Ishikawa (cell line): ENCODE data around the gene CD47.

Source experiments
- CEBPB ChIP-seq: IDR thresholded peaks from 2 replicates; pipeline ENCODE4 v1.6.1; 2012
- CREB1 ChIP-seq: IDR thresholded peaks from 2 replicates; pipeline ENCODE4 v1.6.1; 2012; ENCODE audit warnings: low read depth
- EGR1 ChIP-seq: IDR thresholded peaks from 2 replicates; pipeline ENCODE4 v1.6.1; 2012
- EP300 ChIP-seq: IDR thresholded peaks from 2 replicates; pipeline ENCODE4 v1.6.1; 2012; ENCODE audit warnings: borderline replicate concordance
- FOXM1 ChIP-seq: IDR thresholded peaks from 2 replicates; pipeline ENCODE4 v1.6.1; 2012; ENCODE audit warnings: low read depth, borderline replicate concordance
- MAX ChIP-seq: IDR thresholded peaks from 2 replicates; pipeline ENCODE4 v1.6.1; 2012
- NFIC ChIP-seq: IDR thresholded peaks from 2 replicates; pipeline ENCODE4 v1.6.1; 2012
- RAD21 ChIP-seq: IDR thresholded peaks from 2 replicates; pipeline ENCODE4 v1.6.1; 2012; ENCODE audit warnings: low read depth
- REST ChIP-seq: IDR thresholded peaks from 2 replicates; pipeline ENCODE4 v1.6.1; 2012; ENCODE audit warnings: low read depth, mild to moderate bottlenecking
- TAF1 ChIP-seq: IDR thresholded peaks from 2 replicates; pipeline ENCODE4 v1.6.1; 2012; ENCODE audit warnings: low read depth, mild to moderate bottlenecking
- TCF12 ChIP-seq: IDR thresholded peaks from 2 replicates; pipeline ENCODE4 v1.6.1; 2012; ENCODE audit warnings: low read depth
- TEAD4 ChIP-seq: IDR thresholded peaks from 2 replicates; pipeline ENCODE4 v1.6.1; 2012
- YY1 ChIP-seq: IDR thresholded peaks from 2 replicates; pipeline ENCODE4 v1.6.1; 2012; ENCODE audit warnings: low read depth
- ZBTB7A ChIP-seq: IDR thresholded peaks from 2 replicates; pipeline ENCODE4 v1.6.1; 2012; ENCODE audit warnings: low read depth
- TF ChIP-seq, protein P1 (sequence below): IDR thresholded peaks from 2 replicates; pipeline ENCODE4 v1.6.1; 2012

CD47 gene

DNA sequence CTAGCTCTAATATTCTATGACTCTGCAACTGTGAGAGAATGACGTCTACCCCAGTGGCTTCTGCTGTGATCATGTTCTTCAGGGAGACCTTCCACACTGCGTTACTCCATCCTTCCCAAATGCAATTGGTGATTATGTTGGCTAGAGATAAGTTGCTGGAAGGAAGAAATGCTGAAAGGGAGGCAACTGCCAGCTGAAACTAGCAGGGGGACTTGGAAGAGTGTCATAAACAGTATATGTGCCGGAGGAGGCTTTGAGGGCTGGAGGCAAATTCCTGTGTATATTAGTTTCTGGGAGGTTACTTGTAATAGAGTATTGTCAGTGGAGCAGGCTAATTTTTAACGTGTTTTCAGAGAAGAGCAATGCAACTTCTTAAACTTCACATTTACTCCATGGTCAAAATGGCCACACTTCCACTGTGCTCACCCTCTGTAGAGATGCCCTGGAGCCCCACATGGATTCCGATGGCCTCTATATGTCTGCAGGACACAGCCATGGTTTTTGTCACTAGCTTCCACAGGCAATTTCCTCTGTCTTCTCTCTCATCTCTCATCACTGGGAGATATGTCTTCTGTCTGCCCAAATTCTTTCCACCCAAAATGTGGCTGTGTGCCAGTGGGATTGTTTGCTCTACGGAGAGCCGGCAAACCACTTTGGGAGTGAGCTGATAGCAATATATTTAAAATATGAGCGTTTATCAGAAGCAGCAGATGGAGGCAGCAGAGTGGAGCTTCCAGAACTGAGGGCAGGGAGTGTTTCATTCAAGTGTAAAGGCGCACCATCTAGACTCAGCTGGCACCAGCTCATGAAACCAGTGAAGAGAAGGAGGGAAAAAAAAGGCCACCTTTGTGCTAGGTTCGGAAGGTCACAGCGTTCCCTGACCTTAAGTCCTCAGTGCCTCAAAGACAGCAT lies 13.3 kb upstream of the CD47 start:
- no peak for TF ChIP-seq NFIC
- TF ChIP-seq FOXM1 = no peak
- TF ChIP-seq REST = no peak
- TF ChIP-seq YY1 = no peak

DNA sequence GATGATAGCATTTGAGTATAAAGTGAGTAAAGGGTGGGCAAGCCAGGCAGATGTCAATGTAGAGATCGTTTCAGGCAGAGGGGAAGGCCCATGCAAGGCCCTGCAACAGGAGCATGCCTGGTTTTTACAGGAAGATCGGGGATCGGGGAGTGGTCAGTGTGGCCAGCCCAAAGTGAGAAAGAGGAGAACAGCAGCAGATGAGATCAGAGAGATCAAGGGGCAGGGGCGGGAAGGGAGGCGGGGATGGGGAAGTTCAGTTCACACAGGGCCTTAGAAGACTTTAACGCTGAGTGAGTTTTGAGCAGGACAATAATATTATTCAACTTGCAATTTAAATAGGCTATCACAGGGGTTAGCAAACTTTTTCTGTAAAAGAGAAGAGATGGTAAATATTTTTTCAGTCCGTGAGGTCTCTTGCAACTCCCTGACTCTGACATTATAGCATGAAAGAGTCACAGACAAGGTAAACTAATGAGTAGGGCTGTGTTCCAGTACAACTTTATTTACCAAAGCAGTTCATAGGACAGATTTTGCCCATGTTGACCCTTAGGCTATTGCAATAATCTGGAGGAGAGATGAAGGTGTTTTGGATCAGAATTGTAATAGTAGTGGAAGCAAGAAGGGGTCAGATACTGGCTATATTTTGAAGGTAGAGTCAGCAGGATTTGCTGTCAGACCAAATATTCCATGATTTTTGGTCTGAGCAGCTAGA lies 12.4 kb upstream of the CD47 start:
- TF ChIP-seq TEAD4 (no peak), EP300 (no peak), EGR1 (no peak), MAX (no peak), CEBPB (no peak), RAD21 (no peak), REST (no peak), YY1 (no peak), FOXM1 (no peak)
- TF ChIP-seq, protein P1, sequence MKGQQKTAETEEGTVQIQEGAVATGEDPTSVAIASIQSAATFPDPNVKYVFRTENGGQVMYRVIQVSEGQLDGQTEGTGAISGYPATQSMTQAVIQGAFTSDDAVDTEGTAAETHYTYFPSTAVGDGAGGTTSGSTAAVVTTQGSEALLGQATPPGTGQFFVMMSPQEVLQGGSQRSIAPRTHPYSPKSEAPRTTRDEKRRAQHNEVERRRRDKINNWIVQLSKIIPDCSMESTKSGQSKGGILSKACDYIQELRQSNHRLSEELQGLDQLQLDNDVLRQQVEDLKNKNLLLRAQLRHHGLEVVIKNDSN = no peak

- TF ChIP-seq TCF12 = no peak
- no peak for TF ChIP-seq EGR1
- no peak for TF ChIP-seq NFIC
- TF ChIP-seq TAF1 = no peak
- no peak for TF ChIP-seq REST
- TF ChIP-seq FOXM1 = no peak
- TF ChIP-seq, protein P1 = no peak
- TF ChIP-seq YY1 = no peak
- TF ChIP-seq CEBPB = no peak
- TF ChIP-seq EP300 = no peak
- no peak for TF ChIP-seq TEAD4
- no peak for TF ChIP-seq ZBTB7A
- TF ChIP-seq RAD21 = no peak
- no peak for TF ChIP-seq MAX
- TF ChIP-seq CREB1 = no peak
Measured at GRCh38 chr3:108102420-108103039, 11.7 kb upstream of the CD47 start.
